WTC11 (cell line): ENCODE data around the gene CROCC.

Experiments
- ESRRA ChIP-seq: sonication (generic); formaldehyde crosslinking; IDR thresholded peaks from 2 replicates; pipeline ENCODE4 v1.8.1; 2022; ENCODE audit warnings: mild to moderate bottlenecking, missing genetic modification reagents, borderline replicate concordance
- JUN ChIP-seq: sonication (generic); formaldehyde crosslinking; IDR thresholded peaks from 2 replicates; pipeline ENCODE4 v1.8.0; 2023; ENCODE audit warnings: mild to moderate bottlenecking, missing genetic modification reagents
- ZBTB21 ChIP-seq: sonication (generic); formaldehyde crosslinking; IDR thresholded peaks from 2 replicates; pipeline ENCODE4 v1.8.1; 2023; ENCODE audit warnings: mild to moderate bottlenecking, missing genetic modification reagents, borderline replicate concordance
- ZNF263 ChIP-seq: sonication (generic); formaldehyde crosslinking; IDR thresholded peaks from 2 replicates; pipeline ENCODE4 v1.8.1; 2022; ENCODE audit warnings: low read depth, mild to moderate bottlenecking, moderate library complexity, missing genetic modification reagents
- TF ChIP-seq, protein P1 (sequence below): fragments of 200-600 bp; IDR thresholded peaks from 2 replicates; pipeline ENCODE4 v1.8.0; 2022; ENCODE audit warnings: antibody characterized with exemption
- TF ChIP-seq, protein P2 (sequence below): sonication (generic); formaldehyde crosslinking; IDR thresholded peaks from 2 replicates; pipeline ENCODE4 v1.8.1; 2023; ENCODE audit warnings: mild to moderate bottlenecking, moderate library complexity, missing genetic modification reagents

DNA sequence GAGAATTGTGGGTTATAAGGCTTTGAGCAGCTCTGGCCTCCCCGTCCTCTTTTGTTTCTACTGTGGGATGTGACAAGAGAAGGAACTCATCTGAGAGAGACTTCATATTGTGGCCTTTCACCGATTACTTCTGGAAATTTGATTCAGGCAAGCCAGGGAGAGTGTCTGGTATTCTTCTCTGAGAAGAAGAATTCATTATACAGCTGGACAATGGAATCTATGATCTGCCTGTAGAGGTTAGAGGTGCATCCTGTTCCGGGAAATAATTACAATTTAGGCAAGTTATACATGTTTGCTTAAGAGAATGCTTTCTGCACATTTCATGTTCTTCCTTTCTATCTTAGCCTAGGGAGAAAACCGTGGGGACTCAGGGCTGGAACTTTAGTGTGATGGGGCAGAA is 38.7 kb upstream of the CROCC start:
- TF ChIP-seq, protein P1, sequence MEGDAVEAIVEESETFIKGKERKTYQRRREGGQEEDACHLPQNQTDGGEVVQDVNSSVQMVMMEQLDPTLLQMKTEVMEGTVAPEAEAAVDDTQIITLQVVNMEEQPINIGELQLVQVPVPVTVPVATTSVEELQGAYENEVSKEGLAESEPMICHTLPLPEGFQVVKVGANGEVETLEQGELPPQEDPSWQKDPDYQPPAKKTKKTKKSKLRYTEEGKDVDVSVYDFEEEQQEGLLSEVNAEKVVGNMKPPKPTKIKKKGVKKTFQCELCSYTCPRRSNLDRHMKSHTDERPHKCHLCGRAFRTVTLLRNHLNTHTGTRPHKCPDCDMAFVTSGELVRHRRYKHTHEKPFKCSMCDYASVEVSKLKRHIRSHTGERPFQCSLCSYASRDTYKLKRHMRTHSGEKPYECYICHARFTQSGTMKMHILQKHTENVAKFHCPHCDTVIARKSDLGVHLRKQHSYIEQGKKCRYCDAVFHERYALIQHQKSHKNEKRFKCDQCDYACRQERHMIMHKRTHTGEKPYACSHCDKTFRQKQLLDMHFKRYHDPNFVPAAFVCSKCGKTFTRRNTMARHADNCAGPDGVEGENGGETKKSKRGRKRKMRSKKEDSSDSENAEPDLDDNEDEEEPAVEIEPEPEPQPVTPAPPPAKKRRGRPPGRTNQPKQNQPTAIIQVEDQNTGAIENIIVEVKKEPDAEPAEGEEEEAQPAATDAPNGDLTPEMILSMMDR = no peak
- TF ChIP-seq ZBTB21 (no peak), ZNF263 (no peak), JUN (no peak), ESRRA (no peak)
- TF ChIP-seq, protein P2, sequence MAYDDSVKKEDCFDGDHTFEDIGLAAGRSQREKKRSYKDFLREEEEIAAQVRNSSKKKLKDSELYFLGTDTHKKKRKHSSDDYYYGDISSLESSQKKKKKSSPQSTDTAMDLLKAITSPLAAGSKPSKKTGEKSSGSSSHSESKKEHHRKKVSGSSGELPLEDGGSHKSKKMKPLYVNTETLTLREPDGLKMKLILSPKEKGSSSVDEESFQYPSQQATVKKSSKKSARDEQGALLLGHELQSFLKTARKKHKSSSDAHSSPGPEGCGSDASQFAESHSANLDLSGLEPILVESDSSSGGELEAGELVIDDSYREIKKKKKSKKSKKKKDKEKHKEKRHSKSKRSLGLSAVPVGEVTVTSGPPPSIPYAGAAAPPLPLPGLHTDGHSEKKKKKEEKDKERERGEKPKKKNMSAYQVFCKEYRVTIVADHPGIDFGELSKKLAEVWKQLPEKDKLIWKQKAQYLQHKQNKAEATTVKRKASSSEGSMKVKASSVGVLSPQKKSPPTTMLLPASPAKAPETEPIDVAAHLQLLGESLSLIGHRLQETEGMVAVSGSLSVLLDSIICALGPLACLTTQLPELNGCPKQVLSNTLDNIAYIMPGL (CRISPR knock-in tag) = no peak
